GM12878 (cell line): ENCODE data around the gene INHBC.

ENCODE experiments used
- EGR1 ChIP-seq, 2 experiments: IDR thresholded peaks; 1 replicate in 1 of 2; 2 replicates in 1 of 2; pipeline ENCODE4 v1.6.1; 2011 to 2012; ENCODE audit warnings: low read depth in 2 of 2, low read length in 2 of 2, borderline replicate concordance in 1 of 2, mild to moderate bottlenecking in 1 of 2, moderate library complexity in 1 of 2
- EZH2 ChIP-seq: IDR thresholded peaks from 2 replicates; pipeline ENCODE4 v1.6.1; 2012; ENCODE audit warnings: low read depth, mild to moderate bottlenecking, control low read depth, inconsistent platforms, low read length, borderline replicate concordance; ENCODE audit not compliant: control insufficient read depth
- FOXM1 ChIP-seq: IDR thresholded peaks from 2 replicates; pipeline ENCODE4 v1.6.1; 2012; ENCODE audit warnings: low read depth, mild to moderate bottlenecking, inconsistent platforms, low read length, moderate library complexity
- NFIC ChIP-seq: IDR thresholded peaks from 2 replicates; pipeline ENCODE4 v1.6.1; 2012; ENCODE audit warnings: low read depth, mild to moderate bottlenecking, inconsistent platforms, low read length, moderate library complexity
- NR2C1 ChIP-seq: fragments of 450-650 bp; IDR thresholded peaks from 2 replicates; pipeline ENCODE4 v1.6.1; 2017; ENCODE audit warnings: antibody characterized with exemption, mild to moderate bottlenecking, moderate library complexity
- POLR2A ChIP-seq: IDR thresholded peaks from 2 replicates; pipeline ENCODE4 v1.6.1; 2011; ENCODE audit warnings: low read depth, mild to moderate bottlenecking, low read length
- RFX5 ChIP-seq: IDR thresholded peaks from 2 replicates; pipeline ENCODE4 v1.6.1; 2011; ENCODE audit warnings: low read depth, low read length, improper control_type of control experiment
- YY1 ChIP-seq: IDR thresholded peaks from 2 replicates; pipeline ENCODE4 v1.6.1; 2011; ENCODE audit warnings: low read depth, mild to moderate bottlenecking, low read length
- TF ChIP-seq, protein P1 (sequence below): IDR thresholded peaks from 2 replicates; pipeline ENCODE4 v1.6.1; 2011; ENCODE audit warnings: borderline replicate concordance, low read depth, mild to moderate bottlenecking, moderate library complexity, mixed read lengths, low read length; ENCODE audit not compliant: insufficient read depth; ENCODE audit errors: extremely low read length
- TF ChIP-seq, protein P2 (sequence below): fragments of 450-650 bp; IDR thresholded peaks from 2 replicates; pipeline ENCODE4 v1.6.1; 2017; ENCODE audit warnings: antibody characterized with exemption, mild to moderate bottlenecking, moderate library complexity
- TF ChIP-seq, protein P3 (sequence below): IDR thresholded peaks from 2 replicates; pipeline ENCODE4 v1.6.1; 2012; ENCODE audit warnings: low read depth, low read length, improper control_type of control experiment

DNA sequence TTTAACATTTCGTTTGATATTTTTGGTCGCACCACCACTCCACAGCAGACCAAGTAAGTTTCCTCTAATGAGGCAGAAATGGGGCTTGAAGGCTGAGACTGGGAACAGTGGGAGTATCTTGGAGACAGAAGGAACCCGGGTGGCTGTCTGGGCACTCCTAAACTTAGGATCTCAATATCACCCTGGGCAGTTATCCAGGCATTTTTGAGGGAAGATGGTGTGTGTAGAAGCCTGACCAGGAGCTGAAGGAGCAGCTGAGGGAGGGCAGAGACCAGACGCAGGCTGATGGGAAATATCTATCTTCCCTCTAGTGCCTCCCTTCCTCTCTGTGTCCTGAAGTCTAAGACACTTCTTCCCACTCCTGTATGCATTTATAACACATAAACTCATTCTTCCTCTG is 64.0 kb downstream of the INHBC start:
- no peak; the same call in 1 of the 2 replicates for TF ChIP-seq POLR2A
- TF ChIP-seq, protein P1, sequence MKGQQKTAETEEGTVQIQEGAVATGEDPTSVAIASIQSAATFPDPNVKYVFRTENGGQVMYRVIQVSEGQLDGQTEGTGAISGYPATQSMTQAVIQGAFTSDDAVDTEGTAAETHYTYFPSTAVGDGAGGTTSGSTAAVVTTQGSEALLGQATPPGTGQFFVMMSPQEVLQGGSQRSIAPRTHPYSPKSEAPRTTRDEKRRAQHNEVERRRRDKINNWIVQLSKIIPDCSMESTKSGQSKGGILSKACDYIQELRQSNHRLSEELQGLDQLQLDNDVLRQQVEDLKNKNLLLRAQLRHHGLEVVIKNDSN, result no peak
- no peak for TF ChIP-seq FOXM1
- TF ChIP-seq YY1, result no peak
- TF ChIP-seq RFX5, result no peak
- no peak for TF ChIP-seq NR2C1
- TF ChIP-seq, protein P2, sequence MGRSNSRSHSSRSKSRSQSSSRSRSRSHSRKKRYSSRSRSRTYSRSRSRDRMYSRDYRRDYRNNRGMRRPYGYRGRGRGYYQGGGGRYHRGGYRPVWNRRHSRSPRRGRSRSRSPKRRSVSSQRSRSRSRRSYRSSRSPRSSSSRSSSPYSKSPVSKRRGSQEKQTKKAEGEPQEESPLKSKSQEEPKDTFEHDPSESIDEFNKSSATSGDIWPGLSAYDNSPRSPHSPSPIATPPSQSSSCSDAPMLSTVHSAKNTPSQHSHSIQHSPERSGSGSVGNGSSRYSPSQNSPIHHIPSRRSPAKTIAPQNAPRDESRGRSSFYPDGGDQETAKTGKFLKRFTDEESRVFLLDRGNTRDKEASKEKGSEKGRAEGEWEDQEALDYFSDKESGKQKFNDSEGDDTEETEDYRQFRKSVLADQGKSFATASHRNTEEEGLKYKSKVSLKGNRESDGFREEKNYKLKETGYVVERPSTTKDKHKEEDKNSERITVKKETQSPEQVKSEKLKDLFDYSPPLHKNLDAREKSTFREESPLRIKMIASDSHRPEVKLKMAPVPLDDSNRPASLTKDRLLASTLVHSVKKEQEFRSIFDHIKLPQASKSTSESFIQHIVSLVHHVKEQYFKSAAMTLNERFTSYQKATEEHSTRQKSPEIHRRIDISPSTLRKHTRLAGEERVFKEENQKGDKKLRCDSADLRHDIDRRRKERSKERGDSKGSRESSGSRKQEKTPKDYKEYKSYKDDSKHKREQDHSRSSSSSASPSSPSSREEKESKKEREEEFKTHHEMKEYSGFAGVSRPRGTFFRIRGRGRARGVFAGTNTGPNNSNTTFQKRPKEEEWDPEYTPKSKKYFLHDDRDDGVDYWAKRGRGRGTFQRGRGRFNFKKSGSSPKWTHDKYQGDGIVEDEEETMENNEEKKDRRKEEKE, result no peak
- TF ChIP-seq, protein P3, sequence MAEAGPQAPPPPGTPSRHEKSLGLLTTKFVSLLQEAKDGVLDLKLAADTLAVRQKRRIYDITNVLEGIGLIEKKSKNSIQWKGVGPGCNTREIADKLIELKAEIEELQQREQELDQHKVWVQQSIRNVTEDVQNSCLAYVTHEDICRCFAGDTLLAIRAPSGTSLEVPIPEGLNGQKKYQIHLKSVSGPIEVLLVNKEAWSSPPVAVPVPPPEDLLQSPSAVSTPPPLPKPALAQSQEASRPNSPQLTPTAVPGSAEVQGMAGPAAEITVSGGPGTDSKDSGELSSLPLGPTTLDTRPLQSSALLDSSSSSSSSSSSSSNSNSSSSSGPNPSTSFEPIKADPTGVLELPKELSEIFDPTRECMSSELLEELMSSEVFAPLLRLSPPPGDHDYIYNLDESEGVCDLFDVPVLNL, result no peak
- TF ChIP-seq EGR1 (IDR thresholded peaks at IDR 0.05; ENCODE audit: borderline replicate concordance in 1 of 2, low read depth in 2 of 2, low read length in 2 of 2), result no peak
- no peak for TF ChIP-seq NFIC
- TF ChIP-seq EZH2, result no peak
